ENCODE measurements around the gene IP6K3.

The IP6K3 gene

GRCh38 chr6:33704215-33705066 is 42.3 kb downstream of the IP6K3 start:
- DNase-seq (ENCODE audit: low read depth) = no peak

- no peak for DNase-seq (ENCODE audit: low read depth)
These were observed 44.2 kb downstream of the IP6K3 start for GRCh38 chr6:33702345-33702977.

- peak; percentile 73 for DNase-seq (ENCODE audit: low read depth)
These were observed 46.2 kb downstream of the IP6K3 start for GRCh38 chr6:33700391-33701050.

DNA sequence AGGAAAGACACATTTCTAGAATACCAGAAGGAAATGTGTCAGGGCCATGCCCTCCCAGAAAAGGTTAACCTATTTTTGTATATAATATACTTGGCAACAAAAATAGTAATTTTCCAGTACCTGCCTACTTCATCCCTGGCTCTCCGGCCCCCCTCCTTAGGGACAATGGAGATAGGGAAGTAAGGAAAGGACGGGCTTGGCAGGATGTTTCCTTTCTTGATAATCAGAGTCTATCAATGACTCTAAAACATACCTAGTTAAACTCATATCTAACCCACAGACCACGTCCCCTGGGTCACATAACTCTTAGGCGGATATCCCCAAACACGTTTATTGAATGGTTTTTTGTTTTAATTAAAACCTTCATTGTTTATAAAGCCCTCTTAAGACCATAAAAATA is 47.0 kb downstream of the IP6K3 start:
- no peak for DNase-seq (ENCODE audit: low read depth)

DNA sequence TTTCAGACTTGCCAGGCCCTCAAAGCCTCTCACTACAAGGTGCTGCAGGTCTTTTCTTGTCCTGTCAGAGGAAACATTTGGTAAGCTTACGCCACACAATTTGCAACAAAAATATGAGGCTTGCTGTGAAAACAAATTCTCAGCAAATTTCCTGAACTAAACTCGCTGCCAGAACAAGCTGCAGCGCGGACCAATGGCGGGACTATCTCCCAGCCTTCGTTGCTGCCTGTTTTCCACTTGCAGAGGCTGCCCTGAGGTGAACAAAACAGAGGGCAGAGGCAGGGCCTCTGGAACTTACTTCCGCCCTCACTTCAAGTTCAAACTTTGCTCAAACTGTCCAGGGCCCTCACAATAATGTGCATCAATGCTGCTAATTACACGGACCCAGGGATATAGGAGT is 47.6 kb downstream of the IP6K3 start:
- DNase-seq (ENCODE audit: low read depth) = no peak

DNA sequence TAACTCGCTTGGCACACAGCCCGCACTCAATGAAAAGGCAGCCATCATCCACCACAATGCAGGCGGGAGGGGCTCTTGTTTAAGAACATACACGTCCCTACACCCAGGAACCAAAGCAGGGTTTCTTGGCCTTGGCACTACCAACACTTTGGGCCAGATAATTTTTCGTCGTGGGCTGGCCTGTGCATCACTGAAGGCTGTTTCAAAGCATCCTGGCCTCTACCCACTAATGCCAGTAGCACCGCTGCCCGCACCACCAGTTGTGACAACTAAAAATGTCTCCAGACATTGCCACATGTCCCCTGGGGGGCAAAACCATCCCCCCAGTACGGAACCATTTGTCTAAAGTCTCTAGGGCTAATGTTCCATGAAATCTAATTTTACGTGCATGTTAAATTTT is 48.2 kb downstream of the IP6K3 start:
- DNase-seq (ENCODE audit: low read depth) = no peak

GRCh38 chr6:33697845-33698244 is 48.9 kb downstream of the IP6K3 start:
- DNase-seq (ENCODE audit: low read depth) = no peak

- peak; percentile 18 for DNase-seq (ENCODE audit: low read depth)
These were observed 49.9 kb downstream of the IP6K3 start for GRCh38 chr6:33696548-33697518.

DNA sequence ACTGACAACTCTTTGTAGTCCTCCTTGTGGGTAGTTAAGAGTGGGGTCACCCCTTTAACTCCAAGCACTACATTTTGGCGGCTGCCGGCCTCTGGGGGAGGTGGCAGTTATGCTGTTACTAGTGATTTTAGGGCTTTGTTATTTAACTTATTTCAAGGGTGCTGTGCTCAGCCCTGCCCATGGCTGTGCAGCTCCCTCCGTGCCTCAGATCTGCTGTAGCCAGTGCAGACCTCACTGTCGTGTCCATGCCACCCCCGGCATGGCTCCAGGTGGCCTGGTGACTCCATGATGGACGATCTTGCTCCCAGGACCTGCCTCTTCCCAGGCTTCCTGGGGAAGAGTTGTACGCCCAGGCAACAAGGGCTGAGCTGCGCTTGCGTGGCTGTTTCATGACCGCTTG is 50.6 kb downstream of the IP6K3 start:
- DNase-seq (ENCODE audit: low read depth) = no peak

GRCh38 chr6:33695451-33695887 is 51.2 kb downstream of the IP6K3 start:
- DNase-seq (ENCODE audit: low read depth) = no peak

DNA sequence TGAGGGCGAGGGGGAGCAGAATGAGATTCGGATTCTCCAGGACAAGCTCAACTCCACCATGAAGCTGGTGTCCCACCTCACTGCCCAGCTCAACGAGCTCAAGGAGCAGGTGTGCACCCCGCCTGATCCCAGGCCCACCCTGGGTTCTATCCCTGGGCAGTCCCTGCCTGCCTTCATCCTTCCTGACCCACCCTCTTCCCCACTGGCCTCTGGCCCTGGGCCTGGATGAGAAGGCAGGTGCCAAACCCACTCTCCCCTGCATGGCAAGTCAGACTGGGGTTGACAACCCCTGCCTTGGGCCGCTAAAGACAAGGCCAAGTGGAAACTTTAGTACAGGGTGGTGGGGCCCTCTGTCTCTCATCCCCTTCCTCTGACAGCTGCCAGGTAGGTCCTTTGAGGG is 51.7 kb downstream of the IP6K3 start:
- DNase-seq (ENCODE audit: low read depth) = no peak

DNA sequence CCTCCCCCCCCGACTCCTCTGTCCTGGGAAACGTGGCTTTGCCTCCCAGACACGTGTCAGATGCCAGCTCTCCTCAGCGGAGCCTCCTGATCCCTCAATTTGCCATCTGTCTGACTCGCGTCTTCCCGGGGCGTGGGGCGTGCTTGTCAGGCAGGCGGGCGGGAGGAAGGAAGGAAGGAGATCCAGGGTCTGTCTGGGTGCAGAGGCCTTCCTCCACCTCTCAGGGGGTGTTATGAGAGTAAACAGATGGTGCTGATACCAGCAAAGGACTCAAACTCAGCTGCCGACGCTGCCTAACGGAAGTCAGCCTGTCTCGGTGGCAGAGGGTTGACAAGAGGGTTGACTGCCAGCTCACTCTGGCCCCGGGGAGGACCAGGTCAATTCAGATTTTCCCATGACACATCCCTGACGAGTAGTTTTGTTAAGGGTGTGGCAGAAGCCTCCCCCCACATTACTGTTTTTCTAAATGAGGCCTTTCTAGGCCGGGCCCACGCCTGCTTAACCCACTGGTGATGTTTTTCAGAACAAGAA is 52.2 kb downstream of the IP6K3 start:
- peak; percentile 58 for DNase-seq (ENCODE audit: low read depth)

- no peak for DNase-seq (ENCODE audit: low read depth)
These were observed 53.3 kb downstream of the IP6K3 start for GRCh38 chr6:33693186-33694105.

DNA sequence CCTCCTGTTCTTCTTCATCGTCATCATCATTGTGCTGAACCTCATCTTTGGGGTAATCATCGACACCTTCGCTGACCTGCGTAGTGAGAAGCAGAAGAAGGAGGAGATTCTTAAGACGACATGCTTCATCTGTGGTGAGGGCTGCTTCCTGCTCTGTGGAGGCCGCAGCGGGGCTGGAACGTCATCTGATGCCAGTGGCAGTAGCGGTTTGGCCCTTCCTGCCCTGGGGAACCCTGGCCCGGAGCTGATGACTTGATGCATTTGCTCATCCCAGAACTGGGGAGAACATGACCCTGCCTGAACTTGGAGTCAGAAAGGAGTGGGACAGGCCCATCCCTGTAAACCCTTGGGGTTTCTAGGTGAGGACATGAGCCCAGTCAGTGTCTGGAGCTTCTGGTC is 53.9 kb downstream of the IP6K3 start:
- peak; percentile 33 for DNase-seq (ENCODE audit: low read depth)

DNA sequence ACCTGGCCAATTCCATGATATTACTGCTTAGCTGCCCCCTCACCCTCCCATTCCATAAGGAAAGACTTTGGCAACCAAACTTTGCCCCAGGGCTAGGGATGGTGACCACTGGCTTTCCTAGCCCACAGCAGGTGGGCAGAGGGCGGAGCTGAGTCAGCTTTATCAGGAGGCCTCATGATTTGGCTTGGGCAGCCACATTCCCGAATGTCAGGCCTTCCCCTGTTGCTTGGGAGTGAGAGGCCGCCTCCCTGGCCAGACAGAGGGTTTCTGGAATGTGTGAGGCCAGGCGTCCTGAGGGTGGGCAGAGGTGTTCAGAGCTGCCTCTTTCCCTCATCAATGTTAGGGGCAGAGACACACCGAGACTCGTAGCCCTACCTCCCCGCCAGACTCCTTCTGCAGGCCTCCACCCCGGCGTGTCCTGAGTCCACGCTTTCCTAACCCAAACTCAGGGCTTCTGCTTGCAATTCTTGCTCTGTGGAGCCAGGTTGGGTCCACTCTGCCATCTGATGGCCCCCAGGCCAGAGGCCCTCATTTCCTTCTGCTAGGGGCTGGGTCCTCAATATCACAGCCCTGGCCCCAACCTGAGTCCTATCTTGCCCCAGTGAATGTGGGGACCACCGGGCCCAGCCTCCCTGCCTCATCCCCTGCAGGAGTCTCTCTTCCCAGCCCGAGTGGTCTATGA is 54.5 kb downstream of the IP6K3 start:
- DNase-seq (ENCODE audit: low read depth) = no peak

DNA sequence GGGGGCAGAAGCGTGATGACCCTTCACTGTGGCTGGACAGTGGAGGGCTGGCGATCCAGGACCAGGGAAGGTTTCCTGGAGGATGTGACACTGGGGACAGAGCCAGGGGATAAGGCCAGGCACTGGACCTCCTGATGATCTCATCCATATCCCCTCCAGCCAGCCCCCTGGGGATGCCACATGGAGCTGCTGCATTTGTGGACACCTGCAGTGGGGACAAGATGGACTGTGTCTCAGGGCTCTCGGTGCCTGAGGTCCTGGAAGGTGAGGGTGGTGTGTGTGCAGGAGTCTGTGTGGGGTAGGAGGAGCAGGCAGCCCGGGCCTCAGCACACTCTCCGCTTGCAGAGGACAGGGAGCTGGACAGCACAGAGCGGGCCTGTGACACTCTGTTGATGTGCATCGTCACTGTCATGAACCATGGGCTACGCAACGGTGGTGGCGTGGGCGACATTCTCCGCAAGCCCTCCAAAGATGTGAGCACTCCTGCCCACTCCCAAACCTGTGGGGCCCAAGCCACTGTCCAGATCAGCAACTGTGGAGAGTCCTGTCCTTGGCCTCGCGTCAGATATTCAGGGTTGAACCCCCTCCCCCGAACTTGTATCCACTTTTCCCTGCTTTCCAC is 55.1 kb downstream of the IP6K3 start:
- DNase-seq (ENCODE audit: low read depth) = no peak

- DNase-seq (ENCODE audit: low read depth) = no peak
These were observed 55.9 kb downstream of the IP6K3 start for GRCh38 chr6:33690766-33691165.

- DNase-seq (ENCODE audit: low read depth) = no peak
These were observed 56.8 kb downstream of the IP6K3 start for GRCh38 chr6:33689879-33690278.

- DNase-seq (ENCODE audit: low read depth) = no peak
These were observed 57.6 kb downstream of the IP6K3 start for GRCh38 chr6:33689148-33689494.
